IMR-90 (cell line): ENCODE data around the gene GFOD2. TPM values are rescaled to one million over a fixed set of nuclear protein-coding genes. Genes with fewer than 3 reads are reported as not detected.

Experiments
- ATAC-seq: fragments of 200-7000 bp; cut with Tn5 transposase; 2 replicates; pipeline ENCODE4 v1.9.1; 2020; ENCODE audit warnings: low read depth, mild to moderate bottlenecking, moderate library complexity
- BruUV-seq: library from RNA; stranded (reverse); fragments of 400-500 nt; replicated peaks from 2 replicates; lab custom pipeline; 2021; lab: Mats Ljungman, UMichigan
- CTCF ChIA-PET: fragments of 300-600 bp; formaldehyde crosslinking; extraction: SDS; loops from one replicate; lab custom pipeline; 2021; ENCODE audit warnings: antibody characterized with exemption; lab: Yijun Ruan, JAX
- POLR2A ChIA-PET: fragments of 300-600 bp; sonication (Branson Sonifier 250); formaldehyde crosslinking; loops from one replicate; lab custom pipeline; 2022; ENCODE audit warnings: antibody characterized with exemption; ENCODE audit not compliant: unreplicated experiment; lab: Charles Lee
- DNase-seq: peaks from one replicate; pipeline ENCODE4 v3.0.0; 2013
- H2AFZ ChIP-seq: replicated peaks from 2 replicates; pipeline ENCODE3; 2013; ENCODE audit warnings: low read length, mild to moderate bottlenecking; ENCODE audit not compliant: poor library complexity
- H2AK5ac ChIP-seq: 2 replicates; pipeline ENCODE4 v1.6.1; 2013; ENCODE audit warnings: low read depth, low read length, inconsistent platforms
- H2AK9ac ChIP-seq: replicated peaks from 2 replicates; pipeline ENCODE3; 2013; ENCODE audit warnings: mild to moderate bottlenecking, low read depth, low read length, moderate library complexity; ENCODE audit not compliant: poor library complexity
- H2BK120ac ChIP-seq: 2 replicates; pipeline ENCODE4 v1.6.1; 2013; ENCODE audit warnings: low read depth, low read length, inconsistent platforms
- H2BK15ac ChIP-seq: 3 replicates; pipeline ENCODE4 v1.6.1; 2013; ENCODE audit warnings: low read depth, low read length, inconsistent platforms
- H2BK20ac ChIP-seq: 2 replicates; pipeline ENCODE4 v1.6.1; 2013; ENCODE audit warnings: low read depth, mild to moderate bottlenecking, inconsistent platforms, low read length, moderate library complexity
- H2BK5ac ChIP-seq: 2 replicates; pipeline ENCODE4 v1.6.1; 2013; ENCODE audit warnings: mild to moderate bottlenecking, low read depth, low read length, inconsistent platforms; ENCODE audit not compliant: poor library complexity, severe bottlenecking
- H3K14ac ChIP-seq: replicated peaks from 2 replicates; pipeline ENCODE4 v1.6.1; 2013; ENCODE audit warnings: low read depth, low read length, inconsistent platforms
- H3K18ac ChIP-seq: 2 replicates; pipeline ENCODE4 v1.6.1; 2013; ENCODE audit warnings: low read depth, low read length, control low read depth
- H3K23ac ChIP-seq: 2 replicates; pipeline ENCODE4 v1.6.1; 2013; ENCODE audit warnings: low read depth, low read length, inconsistent platforms
- H3K27ac ChIP-seq: 2 replicates; pipeline ENCODE4 v1.5.1; 2013; ENCODE audit warnings: mild to moderate bottlenecking, control low read depth, low read length; ENCODE audit not compliant: insufficient read depth
- H3K27me3 ChIP-seq: 2 replicates; pipeline ENCODE4 v1.6.1; 2013; ENCODE audit warnings: low read length; ENCODE audit not compliant: control insufficient read depth, insufficient read depth
- H3K36me3 ChIP-seq: 2 replicates; pipeline ENCODE4 v1.6.1; 2013; ENCODE audit warnings: low read length, mixed read lengths; ENCODE audit not compliant: control insufficient read depth, insufficient read depth
- H3K4ac ChIP-seq: 2 replicates; pipeline ENCODE4 v1.6.1; 2013; ENCODE audit warnings: low read depth, low read length, inconsistent platforms
- H3K4me1 ChIP-seq: 2 replicates; pipeline ENCODE4 v1.6.1; 2013; ENCODE audit warnings: low read length, mixed read lengths; ENCODE audit not compliant: control insufficient read depth, insufficient read depth
- H3K4me2 ChIP-seq: 2 replicates; pipeline ENCODE4 v1.6.1; 2013; ENCODE audit warnings: low read depth, mild to moderate bottlenecking, control low read depth, low read length, moderate library complexity
- H3K4me3 ChIP-seq: 2 replicates; pipeline ENCODE4 v1.5.1; 2013; ENCODE audit warnings: low read depth, mild to moderate bottlenecking, control low read depth, low read length, moderate library complexity; ENCODE audit not compliant: insufficient read depth
- H3K56ac ChIP-seq: 2 replicates; pipeline ENCODE4 v1.6.1; 2013; ENCODE audit warnings: low read length, inconsistent platforms; ENCODE audit not compliant: insufficient read depth; ENCODE audit errors: extremely low read depth
- H3K79me1 ChIP-seq, 2 experiments: 2 replicates each; pipeline ENCODE4 v1.6.1; 2013; ENCODE audit warnings: low read length in 2 of 2, inconsistent platforms in 1 of 2, low read depth in 1 of 2
- H3K9ac ChIP-seq: 2 replicates; pipeline ENCODE4 v1.6.1; 2013; ENCODE audit warnings: low read depth, low read length, control low read depth
- H3K9me1 ChIP-seq: 2 replicates; pipeline ENCODE4 v1.6.1; 2013; ENCODE audit warnings: low read length, inconsistent platforms; ENCODE audit not compliant: insufficient read depth
- H3K9me3 ChIP-seq: 2 replicates; pipeline ENCODE4 v1.6.1; 2013; ENCODE audit warnings: low read length; ENCODE audit not compliant: control insufficient read depth, insufficient read depth
- H4K20me1 ChIP-seq: 2 replicates; pipeline ENCODE4 v1.6.1; 2013; ENCODE audit warnings: low read length, inconsistent platforms; ENCODE audit not compliant: insufficient read depth
- H4K5ac ChIP-seq: 2 replicates; pipeline ENCODE4 v1.6.1; 2013; ENCODE audit warnings: mild to moderate bottlenecking, low read depth, low read length, control low read depth
- H4K8ac ChIP-seq, 2 experiments: 2 replicates each; pipeline ENCODE4 v1.6.1; 2013; ENCODE audit warnings: low read depth in 2 of 2, low read length in 2 of 2, control low read depth in 1 of 2, inconsistent platforms in 1 of 2
- H4K91ac ChIP-seq: 2 replicates; pipeline ENCODE4 v1.6.1; 2013; ENCODE audit warnings: low read depth, low read length, inconsistent platforms; ENCODE audit not compliant: insufficient read depth
- BHLHE40 ChIP-seq: fragments of 150-350 bp; IDR thresholded peaks from 2 replicates; pipeline ENCODE4 v1.6.1; 2016; ENCODE audit warnings: mild to moderate bottlenecking, low read depth, low read length
- CEBPB ChIP-seq: IDR thresholded peaks from 2 replicates; pipeline ENCODE4 v1.6.1; 2012; ENCODE audit warnings: low read depth, low read length, improper control_type of control experiment
- CHD1 ChIP-seq: IDR thresholded peaks from 2 replicates; pipeline ENCODE4 v1.6.1; 2012; ENCODE audit warnings: low read depth, low read length, improper control_type of control experiment
- FOS ChIP-seq: fragments of 150-350 bp; IDR thresholded peaks from 2 replicates; pipeline ENCODE4 v1.6.1; 2016; ENCODE audit warnings: low read depth, low read length
- MAZ ChIP-seq: IDR thresholded peaks from 2 replicates; pipeline ENCODE4 v1.6.1; 2012; ENCODE audit warnings: low read depth, mild to moderate bottlenecking, low read length, improper control_type of control experiment, moderate library complexity, borderline replicate concordance
- NFE2L2 ChIP-seq: fragments of 150-350 bp; IDR thresholded peaks from 2 replicates; pipeline ENCODE4 v1.6.1; 2016; ENCODE audit warnings: low read depth, mild to moderate bottlenecking, low read length
- POLR2A ChIP-seq: IDR thresholded peaks from 2 replicates; pipeline ENCODE4 v1.6.1; 2012; ENCODE audit warnings: mild to moderate bottlenecking, low read depth, low read length
- RCOR1 ChIP-seq: IDR thresholded peaks from 2 replicates; pipeline ENCODE4 v1.6.1; 2012; ENCODE audit warnings: mild to moderate bottlenecking, low read length, improper control_type of control experiment; ENCODE audit not compliant: insufficient replicate concordance
- SMC3 ChIP-seq: fragments of 150-350 bp; IDR thresholded peaks from 2 replicates; pipeline ENCODE4 v1.6.1; 2016; ENCODE audit warnings: low read depth, mild to moderate bottlenecking, antibody characterized with exemption, low read length, moderate library complexity
- WGBS, 2 experiments: methylation state at CpG; one replicate each; pipeline versions ENCODE4 v1.1.5 to v1.1.7; 2013; ENCODE audit warnings: missing lambda C conversion rate in 2 of 2; ENCODE audit not compliant: insufficient read length in 1 of 2; ENCODE audit errors: extremely low coverage in 2 of 2; 5-methylcytosine and 5-hydroxymethylcytosine counted together
- dilution Hi-C: fragments of 300-500 bp; cut with HindIII; formaldehyde crosslinking; loops from one replicate; pipeline ENCODE4 v1.14.3; 2018; ENCODE audit warnings: low sequenced_read_pairs; ENCODE audit not compliant: unreplicated experiment
- in situ Hi-C: fragments of 300-500 bp; cut with MboI; formaldehyde crosslinking; loops from 3 replicates; pipeline ENCODE4 v1.14.3; 2019; ENCODE audit warnings: low sequenced_read_pairs, inconsistent platforms, mixed read lengths
- intact Hi-C: fragments of 100-400 bp; cut with micrococcal nuclease; formaldehyde crosslinking; loops from 2 replicates; pipeline ENCODE4 v1.10.0; 2022
- polyA plus RNA-seq, 3 experiments: library from polyadenylated mRNA; depleted of rRNA; stranded (reverse); fragments of >200 nt; gene quantifications; 2 replicates each; pipeline ENCODE4 v1.2.3, GENCODE V29; 2012; ENCODE audit warnings: low replicate concordance in 1 of 3
- total RNA-seq: library from RNA; depleted of rRNA; stranded (reverse); fragments of >200 nt; gene quantifications from 2 replicates; pipeline ENCODE4 v1.2.3, GENCODE V29; 2012
- TF ChIP-seq, protein P1 (sequence below): fragments of 150-350 bp; IDR thresholded peaks from 2 replicates; pipeline ENCODE4 v1.6.1; 2017; ENCODE audit warnings: mild to moderate bottlenecking, antibody characterized with exemption, low read length, low read depth
- TF ChIP-seq, protein P2 (sequence below): conservative IDR thresholded peaks from 2 replicates; pipeline ENCODE4 v1.5.1; 2012; ENCODE audit warnings: mild to moderate bottlenecking, low read depth, low read length, improper control_type of control experiment
- TF ChIP-seq, protein P3 (sequence below): fragments of 150-350 bp; IDR thresholded peaks from 2 replicates; pipeline ENCODE4 v1.6.1; 2016; ENCODE audit warnings: low read depth, mild to moderate bottlenecking, low read length, moderate library complexity, borderline replicate concordance

GFOD2 gene
- total and polyA plus RNA-seq, 2 of the 4 experiments (the other 2 are of a cell fraction) = 12.3 to 18.1 TPM

DNA sequence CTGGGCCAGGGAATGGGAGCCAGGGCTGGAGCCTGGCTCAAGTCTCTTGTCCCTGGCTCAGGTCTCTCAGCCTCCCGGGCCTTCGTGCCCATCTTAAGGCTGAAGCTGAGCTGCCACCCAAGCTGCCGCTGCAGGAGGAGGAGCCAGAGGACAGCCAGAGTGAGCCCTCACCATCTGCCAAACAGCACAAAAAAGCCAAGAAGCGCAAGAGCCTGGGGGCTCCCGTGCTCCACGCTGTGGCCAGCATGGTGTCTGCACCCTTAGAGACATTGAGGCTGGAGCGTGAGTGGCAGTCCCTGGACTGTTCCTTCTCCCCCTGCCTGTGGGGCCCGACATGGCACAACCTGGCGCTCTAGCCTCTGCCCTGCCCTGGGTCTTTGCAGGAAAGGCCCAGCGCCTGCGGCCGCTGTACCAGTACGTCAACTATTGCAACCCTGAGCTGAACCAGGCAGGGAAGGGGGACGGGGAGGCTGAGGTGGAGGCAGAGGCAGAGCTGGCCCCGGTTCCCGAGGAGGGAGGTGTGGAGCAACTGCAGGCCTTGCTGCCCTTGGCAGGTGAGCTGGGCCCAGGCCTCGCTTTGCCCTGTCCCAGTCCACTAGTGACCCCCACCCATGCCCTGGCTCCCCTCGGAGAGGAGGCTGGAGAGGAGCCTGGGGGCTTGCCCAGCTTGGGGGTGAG is 51.2 kb downstream of the GFOD2 start (continued):
- TF ChIP-seq MAZ = peak; percentile 62; the same call in 1 of the 2 replicates
- no peak for TF ChIP-seq CHD1
- TF ChIP-seq FOS = no peak

DNA sequence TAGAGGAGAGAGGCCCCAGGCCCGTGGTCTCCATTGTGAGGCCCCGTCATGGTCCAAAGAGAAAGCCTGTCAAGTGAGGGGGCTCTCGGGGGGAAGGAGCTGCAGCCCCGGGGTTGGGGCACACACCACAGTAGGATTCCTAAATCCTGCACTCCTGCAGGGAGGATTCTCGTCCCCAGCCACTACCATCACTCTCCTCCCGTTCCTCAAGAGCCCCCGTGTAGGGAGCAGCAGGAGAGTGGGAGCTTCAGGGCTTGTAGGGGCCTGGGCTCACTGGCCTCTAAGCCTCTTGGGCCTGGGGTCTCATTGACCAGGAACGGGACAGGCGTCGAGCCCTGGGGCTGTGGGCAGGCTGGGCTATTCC is 51.7 kb downstream of the GFOD2 start:
- H3K23ac ChIP-seq = 0 out of 2 replicates have a peak overlapping the region, but pooled peaks have one; percentile 14
- H4K20me1 ChIP-seq = 0 out of 2 replicates have a peak, but pooled peaks cover 5% of the 10 kb centered on the region
- CTCF ChIA-PET = interaction anchor here (0.6 to 1.9 kb wide), 6 partner anchors 13 to 150 kb away, joined by 3 to 20 read pairs (median 3); partner anchors contain the start of gene CTCF
- H2BK120ac ChIP-seq = no peak overlapping the region
- peak overlapping the region; percentile 97 to 100; a peak in 2 of 4 replicates for H4K8ac ChIP-seq
- H3K79me1 ChIP-seq = peaks cover 4 to 12% of the 10 kb centered on the region in 2 experiments; a peak in 3 of 4 replicates
- H3K56ac ChIP-seq = no peak overlapping the region
- POLR2A ChIA-PET = no interaction called here
- H2AFZ ChIP-seq = peak overlapping the region; percentile 96
- peak overlapping the region; percentile 6; the same call in 1 of the 2 replicates for H3K4me2 ChIP-seq
- H3K4me1 ChIP-seq = peaks cover 12% of the 10 kb centered on the region
- H3K18ac ChIP-seq = no peak overlapping the region
- H3K9me1 ChIP-seq = no peaks in the 10 kb centered on the region
- ATAC-seq (no peak; the same call in 1 of the 2 replicates), DNase-seq (no peak)
- no peak overlapping the region for H2BK20ac ChIP-seq
- dilution Hi-C loops (no loop called here), intact Hi-C loops (no loop called here), in situ Hi-C loops (loop anchor here (10.0 kb wide), 1 partner anchor 143 kb away; the partner anchor contains the start of gene RIPOR1)
- no TSS peak for BruUV-seq
- peaks cover 2% of the 10 kb centered on the region; the same call in 1 of the 2 replicates for H3K36me3 ChIP-seq
- H3K27ac ChIP-seq = no peak overlapping the region; the same call in 1 of the 2 replicates
- H3K27me3 ChIP-seq = no peaks in the 10 kb centered on the region
- H4K5ac ChIP-seq = peak overlapping the region; percentile 3
- no peak overlapping the region for H2BK5ac ChIP-seq
- H3K4ac ChIP-seq = peak overlapping the region; percentile 14
- 51% methylated on average over 5 of the region's 10 CpGs; no CpG with 5 or more reads in 1 of the 2 experiments for WGBS, 2 experiments
- H4K91ac ChIP-seq = no peak overlapping the region
- H3K9me3 ChIP-seq = no peaks in the 10 kb centered on the region
- no peak overlapping the region for H2BK15ac ChIP-seq
- peak overlapping the region; percentile 5; the same call in 1 of the 2 replicates for H2AK5ac ChIP-seq
- peak overlapping the region; percentile 1 for H2AK9ac ChIP-seq
- no peak overlapping the region for H3K9ac ChIP-seq
- H3K14ac ChIP-seq = no peak overlapping the region
- H3K4me3 ChIP-seq = no peak overlapping the region
- TF ChIP-seq, protein P1, sequence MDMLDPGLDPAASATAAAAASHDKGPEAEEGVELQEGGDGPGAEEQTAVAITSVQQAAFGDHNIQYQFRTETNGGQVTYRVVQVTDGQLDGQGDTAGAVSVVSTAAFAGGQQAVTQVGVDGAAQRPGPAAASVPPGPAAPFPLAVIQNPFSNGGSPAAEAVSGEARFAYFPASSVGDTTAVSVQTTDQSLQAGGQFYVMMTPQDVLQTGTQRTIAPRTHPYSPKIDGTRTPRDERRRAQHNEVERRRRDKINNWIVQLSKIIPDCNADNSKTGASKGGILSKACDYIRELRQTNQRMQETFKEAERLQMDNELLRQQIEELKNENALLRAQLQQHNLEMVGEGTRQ = no peak
- TF ChIP-seq RCOR1 (no peak), BHLHE40 (no peak), CEBPB (no peak), SMC3 (no peak), POLR2A (no peak), FOS (no peak), NFE2L2 (no peak)
- TF ChIP-seq, protein P2, sequence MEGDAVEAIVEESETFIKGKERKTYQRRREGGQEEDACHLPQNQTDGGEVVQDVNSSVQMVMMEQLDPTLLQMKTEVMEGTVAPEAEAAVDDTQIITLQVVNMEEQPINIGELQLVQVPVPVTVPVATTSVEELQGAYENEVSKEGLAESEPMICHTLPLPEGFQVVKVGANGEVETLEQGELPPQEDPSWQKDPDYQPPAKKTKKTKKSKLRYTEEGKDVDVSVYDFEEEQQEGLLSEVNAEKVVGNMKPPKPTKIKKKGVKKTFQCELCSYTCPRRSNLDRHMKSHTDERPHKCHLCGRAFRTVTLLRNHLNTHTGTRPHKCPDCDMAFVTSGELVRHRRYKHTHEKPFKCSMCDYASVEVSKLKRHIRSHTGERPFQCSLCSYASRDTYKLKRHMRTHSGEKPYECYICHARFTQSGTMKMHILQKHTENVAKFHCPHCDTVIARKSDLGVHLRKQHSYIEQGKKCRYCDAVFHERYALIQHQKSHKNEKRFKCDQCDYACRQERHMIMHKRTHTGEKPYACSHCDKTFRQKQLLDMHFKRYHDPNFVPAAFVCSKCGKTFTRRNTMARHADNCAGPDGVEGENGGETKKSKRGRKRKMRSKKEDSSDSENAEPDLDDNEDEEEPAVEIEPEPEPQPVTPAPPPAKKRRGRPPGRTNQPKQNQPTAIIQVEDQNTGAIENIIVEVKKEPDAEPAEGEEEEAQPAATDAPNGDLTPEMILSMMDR = no peak
- TF ChIP-seq, protein P3, sequence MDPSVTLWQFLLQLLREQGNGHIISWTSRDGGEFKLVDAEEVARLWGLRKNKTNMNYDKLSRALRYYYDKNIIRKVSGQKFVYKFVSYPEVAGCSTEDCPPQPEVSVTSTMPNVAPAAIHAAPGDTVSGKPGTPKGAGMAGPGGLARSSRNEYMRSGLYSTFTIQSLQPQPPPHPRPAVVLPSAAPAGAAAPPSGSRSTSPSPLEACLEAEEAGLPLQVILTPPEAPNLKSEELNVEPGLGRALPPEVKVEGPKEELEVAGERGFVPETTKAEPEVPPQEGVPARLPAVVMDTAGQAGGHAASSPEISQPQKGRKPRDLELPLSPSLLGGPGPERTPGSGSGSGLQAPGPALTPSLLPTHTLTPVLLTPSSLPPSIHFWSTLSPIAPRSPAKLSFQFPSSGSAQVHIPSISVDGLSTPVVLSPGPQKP = no peak
